Endodermal cell (in vitro differentiated cells): ENCODE data around the gene GRIPAP1. TPM values are rescaled to one million over a fixed set of nuclear protein-coding genes. Genes with fewer than 3 reads are reported as not detected.

ENCODE experiments used
- DNase-seq: peaks from one replicate; pipeline ENCODE4 v3.0.0-alpha.2; 2017
- H3K27ac ChIP-seq: 2 replicates; pipeline ENCODE4 v1.5.1; 2013; ENCODE audit warnings: mild to moderate bottlenecking, low read depth, low read length, moderate library complexity
- H3K27me3 ChIP-seq: 2 replicates; pipeline ENCODE4 v1.6.1; 2013; ENCODE audit warnings: mild to moderate bottlenecking, low read length, moderate library complexity; ENCODE audit not compliant: insufficient read depth, control insufficient read depth, poor library complexity, severe bottlenecking
- H3K36me3 ChIP-seq: 2 replicates; pipeline ENCODE4 v1.7.0; 2013; ENCODE audit warnings: mild to moderate bottlenecking, low read length, moderate library complexity; ENCODE audit not compliant: control insufficient read depth, insufficient read depth
- H3K4me1 ChIP-seq: one replicate; pipeline ENCODE4 v1.7.0; 2013; ENCODE audit warnings: low read length; ENCODE audit not compliant: control insufficient read depth, insufficient read depth
- H3K4me3 ChIP-seq: 2 replicates; pipeline ENCODE4 v1.5.1; 2013; ENCODE audit warnings: mild to moderate bottlenecking, low read length, moderate library complexity
- H3K9ac ChIP-seq: 2 replicates; pipeline ENCODE4 v1.6.1; 2013; ENCODE audit warnings: mild to moderate bottlenecking, low read length, moderate library complexity; ENCODE audit not compliant: poor library complexity, severe bottlenecking; ENCODE audit errors: extremely low read depth
- H3K9me3 ChIP-seq: 2 replicates; pipeline ENCODE4 v1.6.1; 2013; ENCODE audit warnings: mild to moderate bottlenecking, low read length, moderate library complexity; ENCODE audit not compliant: control insufficient read depth
- H3K27ac Mint-ChIP-seq: 2 replicates; pipeline ENCODE4 v1.8.0; 2020; ENCODE audit warnings: mixed read lengths
- H3K27me3 Mint-ChIP-seq: 2 replicates; pipeline ENCODE4 v1.8.0; 2021; ENCODE audit warnings: mild to moderate bottlenecking, mixed read lengths; ENCODE audit not compliant: insufficient read depth
- H3K36me3 Mint-ChIP-seq: 2 replicates; pipeline ENCODE4 v1.8.0; 2020; ENCODE audit warnings: low read depth, mixed read lengths
- H3K4me1 Mint-ChIP-seq: 2 replicates; pipeline ENCODE4 v1.8.0; 2020; ENCODE audit warnings: mixed read lengths
- H3K4me3 Mint-ChIP-seq: 2 replicates; pipeline ENCODE4 v1.8.0; 2020; ENCODE audit warnings: mild to moderate bottlenecking, moderate library complexity, mixed read lengths
- H3K9me3 Mint-ChIP-seq: 2 replicates; pipeline ENCODE4 v1.8.0; 2020; ENCODE audit warnings: mild to moderate bottlenecking, mixed read lengths
- WGBS, 2 experiments: methylation state at CpG; one replicate each; pipeline versions ENCODE4 v1.1.5 to v1.1.7; 2013; ENCODE audit warnings: missing lambda C conversion rate in 2 of 2, mixed read lengths in 1 of 2; ENCODE audit not compliant: insufficient coverage in 1 of 2, insufficient read length in 1 of 2; 5-methylcytosine and 5-hydroxymethylcytosine counted together
- total RNA-seq, 2 donors: library from RNA; stranded (reverse); fragmentation: NEBNext Ultra II Directional in 1 of 2; extraction: Animal tissue kit (Norgen Biotek cat#: 25700) in 1 of 2; gene quantifications; 2 replicates in 1 of 2; 3 replicates in 1 of 2; pipeline ENCODE4 v1.2.1, GENCODE V29; 2021
- TF ChIP-seq, protein P1 (sequence below): fragments of 200-600 bp; sonication (generic); conservative IDR thresholded peaks from 2 replicates; pipeline ENCODE4 v1.5.0; 2021; ENCODE audit warnings: antibody characterized with exemption, mild to moderate bottlenecking

The GRIPAP1 gene
- total RNA-seq, 2 donors from 2014 or later: 55.9 to 63.1 TPM

DNA sequence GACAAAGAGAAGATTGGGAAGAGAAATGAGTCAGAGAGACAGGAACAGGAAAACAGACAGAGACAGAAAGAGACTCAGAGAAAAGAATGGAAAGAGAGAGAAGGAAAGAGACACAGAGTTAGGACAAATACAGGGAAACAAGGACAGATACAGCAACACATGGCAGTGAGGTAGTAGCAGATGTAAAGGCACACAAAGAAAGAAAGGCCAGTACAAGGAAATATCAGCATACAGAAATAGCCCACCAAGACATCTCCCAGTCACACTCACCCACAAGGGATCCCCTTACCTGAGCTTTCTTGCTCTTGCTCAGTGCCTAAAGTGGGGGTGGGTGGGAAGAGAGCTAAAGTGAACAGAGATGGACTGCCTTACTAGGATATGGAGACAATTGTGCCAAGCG is 4.2 kb downstream of the GRIPAP1 start:
- Mint-ChIP-seq H3K4me1 (no peaks in the 10 kb centered on the region), H3K4me3 (no peak overlapping the region), H3K9me3 (peaks cover 76% of the 10 kb centered on the region), H3K36me3 (peaks cover 47% of the 10 kb centered on the region), H3K27me3 (no peaks in the 10 kb centered on the region), H3K27ac (no peak overlapping the region)
- DNase-seq: no peak
- Histone ChIP-seq H3K4me1 (no peaks in the 10 kb centered on the region), H3K9ac (no peak overlapping the region), H3K27ac (no peak overlapping the region), H3K27me3 (no peaks in the 10 kb centered on the region), H3K9me3 (no peaks in the 10 kb centered on the region), H3K4me3 (no peak overlapping the region), H3K36me3 (peaks cover 28% of the 10 kb centered on the region)
- 92% methylated on average over 1 of the region's 1 CpG; no CpG with 5 or more reads in 1 of the 2 experiments for whole genome bisulfite sequencing, 2 experiments
- TF ChIP-seq, protein P1, sequence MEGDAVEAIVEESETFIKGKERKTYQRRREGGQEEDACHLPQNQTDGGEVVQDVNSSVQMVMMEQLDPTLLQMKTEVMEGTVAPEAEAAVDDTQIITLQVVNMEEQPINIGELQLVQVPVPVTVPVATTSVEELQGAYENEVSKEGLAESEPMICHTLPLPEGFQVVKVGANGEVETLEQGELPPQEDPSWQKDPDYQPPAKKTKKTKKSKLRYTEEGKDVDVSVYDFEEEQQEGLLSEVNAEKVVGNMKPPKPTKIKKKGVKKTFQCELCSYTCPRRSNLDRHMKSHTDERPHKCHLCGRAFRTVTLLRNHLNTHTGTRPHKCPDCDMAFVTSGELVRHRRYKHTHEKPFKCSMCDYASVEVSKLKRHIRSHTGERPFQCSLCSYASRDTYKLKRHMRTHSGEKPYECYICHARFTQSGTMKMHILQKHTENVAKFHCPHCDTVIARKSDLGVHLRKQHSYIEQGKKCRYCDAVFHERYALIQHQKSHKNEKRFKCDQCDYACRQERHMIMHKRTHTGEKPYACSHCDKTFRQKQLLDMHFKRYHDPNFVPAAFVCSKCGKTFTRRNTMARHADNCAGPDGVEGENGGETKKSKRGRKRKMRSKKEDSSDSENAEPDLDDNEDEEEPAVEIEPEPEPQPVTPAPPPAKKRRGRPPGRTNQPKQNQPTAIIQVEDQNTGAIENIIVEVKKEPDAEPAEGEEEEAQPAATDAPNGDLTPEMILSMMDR: no peak

DNA sequence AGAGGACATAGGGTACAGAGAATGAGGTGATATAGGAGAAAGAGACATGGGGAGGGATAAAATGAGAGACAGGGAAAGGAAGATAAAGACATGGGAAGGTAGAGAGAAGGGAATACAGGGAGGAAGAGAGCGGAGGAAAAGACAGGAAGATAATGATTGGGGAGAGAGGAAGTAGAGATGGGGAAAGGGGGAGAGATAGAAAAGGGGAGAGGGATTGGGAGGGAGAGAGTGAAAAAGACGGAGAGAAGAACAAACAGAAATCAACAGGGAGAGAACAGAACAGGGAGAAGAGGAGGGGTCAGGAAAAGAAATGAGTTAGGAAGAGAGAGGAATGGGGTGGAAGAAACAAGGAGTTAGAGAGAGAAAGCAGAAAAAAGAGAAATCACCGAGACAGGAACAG is 4.6 kb downstream of the GRIPAP1 start:
- WGBS, 2 experiments: 93 to 97% methylated on average over 3 of the region's 3 CpGs
- Histone ChIP-seq H3K9me3 (no peaks in the 10 kb centered on the region), H3K4me1 (no peaks in the 10 kb centered on the region), H3K9ac (no peak overlapping the region), H3K27ac (no peak overlapping the region), H3K36me3 (peaks cover 28% of the 10 kb centered on the region), H3K4me3 (no peak overlapping the region), H3K27me3 (no peaks in the 10 kb centered on the region)
- no peaks in the 10 kb centered on the region for H3K27me3 Mint-ChIP-seq
- peaks cover 78% of the 10 kb centered on the region for H3K9me3 Mint-ChIP-seq
- no peak overlapping the region for H3K4me3 Mint-ChIP-seq
- no peak for DNase-seq
- no peak overlapping the region for H3K27ac Mint-ChIP-seq
- no peaks in the 10 kb centered on the region for H3K4me1 Mint-ChIP-seq
- TF ChIP-seq, protein P1: no peak
- H3K36me3 Mint-ChIP-seq: peaks cover 50% of the 10 kb centered on the region

DNA sequence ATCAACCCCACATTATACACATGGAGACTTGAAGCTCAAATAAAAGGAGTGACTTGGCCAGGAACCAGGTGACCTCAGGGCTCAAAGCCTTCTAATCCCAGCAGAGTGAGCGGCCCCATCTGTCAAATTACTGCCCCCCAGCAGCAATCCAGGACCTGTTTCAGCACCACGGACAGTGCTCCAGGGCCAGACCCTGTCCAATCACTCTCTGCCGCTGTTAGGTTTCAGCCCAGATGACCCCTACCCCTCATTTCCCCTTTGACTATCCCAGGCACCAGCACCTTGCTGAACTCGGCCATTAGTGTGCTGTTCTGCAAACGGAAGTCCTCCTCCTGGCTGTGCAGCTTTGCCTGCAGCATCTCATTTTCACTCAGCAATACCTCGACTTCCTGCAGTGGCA is 5.1 kb downstream of the GRIPAP1 start:
- Histone ChIP-seq H3K4me1 (no peaks in the 10 kb centered on the region), H3K9ac (no peak overlapping the region), H3K27ac (no peak overlapping the region), H3K9me3 (no peaks in the 10 kb centered on the region), H3K4me3 (no peak overlapping the region), H3K27me3 (no peaks in the 10 kb centered on the region), H3K36me3 (peaks cover 28% of the 10 kb centered on the region)
- TF ChIP-seq, protein P1: no peak
- H3K4me3 Mint-ChIP-seq: no peak overlapping the region
- H3K9me3 Mint-ChIP-seq: peaks cover 76% of the 10 kb centered on the region
- H3K27me3 Mint-ChIP-seq: no peaks in the 10 kb centered on the region
- DNase-seq: peak; percentile 65
- no peak overlapping the region for H3K27ac Mint-ChIP-seq
- 60 to 82% methylated on average over 1 to 6 of the region's 6 CpGs for WGBS, 2 experiments
- no peaks in the 10 kb centered on the region for H3K4me1 Mint-ChIP-seq
- H3K36me3 Mint-ChIP-seq: peaks cover 53% of the 10 kb centered on the region
